Lower lobe of right lung (tissue), 2 donors: ENCODE measurements around the gene LRRC3C. TPM values are rescaled to one million over a fixed set of nuclear protein-coding genes. Genes with fewer than 3 reads are reported as not detected.

Source experiments
- ATAC-seq, 2 donors: fragments of 200-7000 bp; cut with Tn5 transposase; one replicate each; pipeline ENCODE4 v1.9.1; 2020 to 2022; ENCODE audit warnings: mild to moderate bottlenecking in 2 of 2, moderate library complexity in 2 of 2
- DNase-seq: peaks from one replicate; pipeline ENCODE4 v3.0.0-alpha.2; 2020
- H3K27ac ChIP-seq: fragments of 200-600 bp; one replicate; pipeline ENCODE4 v1.8.0; 2022
- H3K27me3 ChIP-seq: fragments of 200-600 bp; one replicate; pipeline ENCODE4 v1.8.0; 2022; ENCODE audit warnings: low read depth
- H3K36me3 ChIP-seq: fragments of 200-600 bp; one replicate; pipeline ENCODE4 v1.8.0; 2022; ENCODE audit warnings: mild to moderate bottlenecking
- H3K4me1 ChIP-seq: fragments of 200-600 bp; one replicate; pipeline ENCODE4 v1.8.0; 2022
- H3K4me3 ChIP-seq: fragments of 200-600 bp; one replicate; pipeline ENCODE4 v1.8.0; 2022; ENCODE audit warnings: mild to moderate bottlenecking
- H3K9me3 ChIP-seq: fragments of 200-600 bp; one replicate; pipeline ENCODE4 v1.8.0; 2022
- intact Hi-C: fragments of 100-400 bp; cut with DNase I; formaldehyde crosslinking; loops from one replicate; pipeline ENCODE4 v1.11.0; 2022
- total RNA-seq: library from RNA; stranded (reverse); fragmentation: NEBNext Ultra II Directional; extraction: Animal tissue kit (Norgen Biotek cat#: 25700); gene quantifications from one replicate; pipeline ENCODE4 v1.2.1, GENCODE V29; 2021
- TF ChIP-seq, protein P1 (sequence below): fragments of 200-600 bp; IDR thresholded peaks from one replicate; pipeline ENCODE4 v1.8.0; 2022; ENCODE audit warnings: antibody characterized with exemption, mild to moderate bottlenecking
- donor health status: DM: no; HTN: yes; CAD: no; lungs with severe emphysema.

LRRC3C gene
- total RNA-seq, 1 donor from 2014 or later: not detected

DNA sequence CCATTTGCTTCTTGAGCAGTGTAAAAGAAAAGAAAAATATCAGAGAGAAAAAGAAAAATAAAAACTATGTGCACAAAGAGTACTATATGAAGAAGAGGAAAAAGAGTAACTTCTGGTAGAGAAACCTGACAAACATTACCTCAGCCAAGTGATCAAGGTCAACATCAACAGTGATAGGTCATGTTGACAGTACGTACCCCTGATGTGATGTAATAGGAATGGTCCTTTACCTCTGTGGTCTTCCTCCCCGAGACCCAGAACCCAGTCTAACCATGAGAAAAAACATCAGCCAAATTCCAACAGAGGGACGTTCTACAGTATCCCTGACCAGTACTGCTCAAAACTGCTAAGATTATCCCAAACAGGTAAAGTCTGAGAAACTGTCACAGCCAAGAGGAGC lies 13.5 kb upstream of the LRRC3C start:
- TF ChIP-seq, protein P1, sequence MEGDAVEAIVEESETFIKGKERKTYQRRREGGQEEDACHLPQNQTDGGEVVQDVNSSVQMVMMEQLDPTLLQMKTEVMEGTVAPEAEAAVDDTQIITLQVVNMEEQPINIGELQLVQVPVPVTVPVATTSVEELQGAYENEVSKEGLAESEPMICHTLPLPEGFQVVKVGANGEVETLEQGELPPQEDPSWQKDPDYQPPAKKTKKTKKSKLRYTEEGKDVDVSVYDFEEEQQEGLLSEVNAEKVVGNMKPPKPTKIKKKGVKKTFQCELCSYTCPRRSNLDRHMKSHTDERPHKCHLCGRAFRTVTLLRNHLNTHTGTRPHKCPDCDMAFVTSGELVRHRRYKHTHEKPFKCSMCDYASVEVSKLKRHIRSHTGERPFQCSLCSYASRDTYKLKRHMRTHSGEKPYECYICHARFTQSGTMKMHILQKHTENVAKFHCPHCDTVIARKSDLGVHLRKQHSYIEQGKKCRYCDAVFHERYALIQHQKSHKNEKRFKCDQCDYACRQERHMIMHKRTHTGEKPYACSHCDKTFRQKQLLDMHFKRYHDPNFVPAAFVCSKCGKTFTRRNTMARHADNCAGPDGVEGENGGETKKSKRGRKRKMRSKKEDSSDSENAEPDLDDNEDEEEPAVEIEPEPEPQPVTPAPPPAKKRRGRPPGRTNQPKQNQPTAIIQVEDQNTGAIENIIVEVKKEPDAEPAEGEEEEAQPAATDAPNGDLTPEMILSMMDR: no peak
- ATAC-seq (no peak), DNase-seq (no peak)
- H3K27ac ChIP-seq: no peak overlapping the region
- H3K36me3 ChIP-seq: peaks cover 11% of the 10 kb centered on the region
- no peaks in the 10 kb centered on the region for H3K9me3 ChIP-seq
- H3K27me3 ChIP-seq: no peaks in the 10 kb centered on the region
- intact Hi-C loops: no loop called here
- H3K4me3 ChIP-seq: no peak overlapping the region
- H3K4me1 ChIP-seq: no peaks in the 10 kb centered on the region

DNA sequence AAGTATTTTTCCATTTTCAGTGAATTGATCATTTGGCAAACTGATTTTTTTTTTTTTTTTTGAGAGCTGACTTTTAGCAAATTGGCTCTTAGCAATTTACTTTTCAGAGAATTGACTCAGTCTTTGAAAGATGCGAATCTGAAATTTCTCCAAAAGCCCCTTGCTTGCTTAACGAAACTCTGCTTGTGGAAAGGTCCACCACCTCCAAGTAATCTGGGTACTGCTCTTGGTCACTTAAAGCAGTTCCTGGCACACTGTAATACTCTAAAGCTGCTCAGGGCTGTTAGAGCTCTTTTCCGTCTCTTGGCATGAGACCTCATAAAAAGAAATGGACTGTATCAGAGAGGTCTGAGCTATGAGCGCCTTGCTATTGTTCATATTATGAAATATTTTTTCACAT lies 12.0 kb upstream of the LRRC3C start:
- Histone ChIP-seq H3K4me1 (no peaks in the 10 kb centered on the region), H3K4me3 (no peak overlapping the region), H3K27ac (no peak overlapping the region), H3K9me3 (no peaks in the 10 kb centered on the region), H3K27me3 (no peaks in the 10 kb centered on the region), H3K36me3 (peaks cover 18% of the 10 kb centered on the region)
- TF ChIP-seq, protein P1: no peak
- no peak for ATAC-seq
- intact Hi-C loops: no loop called here
- no peak for DNase-seq

DNA sequence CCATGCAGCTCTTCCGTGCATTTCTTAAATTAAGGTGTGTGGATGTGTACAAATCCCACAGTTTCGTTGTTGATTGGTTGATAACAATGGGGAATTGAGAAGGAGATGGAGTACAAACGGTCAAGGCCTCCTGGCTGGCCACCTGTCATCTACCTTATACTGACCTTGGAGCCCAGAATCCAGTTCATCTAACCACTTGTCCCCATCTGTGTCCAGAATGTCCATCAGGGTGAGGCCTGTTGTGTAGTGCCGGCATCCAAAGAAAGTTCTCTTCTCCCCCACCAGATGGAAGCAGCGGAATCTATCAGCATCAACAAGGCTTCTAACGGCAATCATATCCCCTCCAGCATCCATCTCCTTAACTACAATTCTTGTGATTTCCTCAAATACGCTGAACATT lies 10.6 kb upstream of the LRRC3C start:
- TF ChIP-seq, protein P1: no peak
- Histone ChIP-seq H3K27me3 (no peaks in the 10 kb centered on the region), H3K9me3 (no peaks in the 10 kb centered on the region), H3K36me3 (peaks cover 27% of the 10 kb centered on the region), H3K4me1 (no peaks in the 10 kb centered on the region), H3K4me3 (no peak overlapping the region), H3K27ac (no peak overlapping the region)
- intact Hi-C loops: no loop called here
- DNase-seq (no peak), ATAC-seq (no peak)

DNA sequence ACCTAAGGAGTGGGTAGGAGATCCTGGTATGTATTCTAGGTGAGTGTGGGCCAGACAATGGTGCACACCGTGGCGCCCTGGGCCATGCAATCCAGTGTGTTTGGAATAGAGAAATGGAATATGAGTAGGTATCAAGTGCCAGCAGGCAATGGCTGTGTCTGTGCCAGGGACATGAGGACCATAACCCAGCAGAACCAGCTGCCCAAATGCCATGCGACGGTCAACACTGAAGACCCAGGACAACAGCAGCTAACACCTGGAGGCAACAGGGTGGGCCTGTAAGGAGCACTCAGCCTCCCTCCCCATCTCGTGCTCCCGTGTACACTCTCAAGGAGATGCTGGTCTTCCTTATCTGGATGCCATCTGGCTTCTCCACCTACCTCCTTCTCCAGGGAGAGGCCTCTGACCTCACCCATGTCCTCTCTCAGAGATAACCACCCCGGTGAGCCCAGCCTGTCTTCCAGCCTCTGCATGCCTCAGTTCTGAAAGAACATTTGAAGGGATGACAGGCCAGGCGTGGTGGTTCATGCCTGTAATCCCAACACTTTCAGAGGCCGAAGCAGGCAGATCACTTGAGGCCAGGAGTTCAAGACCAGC lies 8.3 kb upstream of the LRRC3C start:
- no peak for ATAC-seq
- peaks cover 50% of the 10 kb centered on the region for H3K36me3 ChIP-seq
- peaks cover 4% of the 10 kb centered on the region for H3K4me1 ChIP-seq
- no peaks in the 10 kb centered on the region for H3K9me3 ChIP-seq
- no peak for DNase-seq
- TF ChIP-seq, protein P1: no peak
- H3K4me3 ChIP-seq: no peak overlapping the region
- no peak overlapping the region for H3K27ac ChIP-seq
- intact Hi-C loops: no loop called here
- no peaks in the 10 kb centered on the region for H3K27me3 ChIP-seq

DNA sequence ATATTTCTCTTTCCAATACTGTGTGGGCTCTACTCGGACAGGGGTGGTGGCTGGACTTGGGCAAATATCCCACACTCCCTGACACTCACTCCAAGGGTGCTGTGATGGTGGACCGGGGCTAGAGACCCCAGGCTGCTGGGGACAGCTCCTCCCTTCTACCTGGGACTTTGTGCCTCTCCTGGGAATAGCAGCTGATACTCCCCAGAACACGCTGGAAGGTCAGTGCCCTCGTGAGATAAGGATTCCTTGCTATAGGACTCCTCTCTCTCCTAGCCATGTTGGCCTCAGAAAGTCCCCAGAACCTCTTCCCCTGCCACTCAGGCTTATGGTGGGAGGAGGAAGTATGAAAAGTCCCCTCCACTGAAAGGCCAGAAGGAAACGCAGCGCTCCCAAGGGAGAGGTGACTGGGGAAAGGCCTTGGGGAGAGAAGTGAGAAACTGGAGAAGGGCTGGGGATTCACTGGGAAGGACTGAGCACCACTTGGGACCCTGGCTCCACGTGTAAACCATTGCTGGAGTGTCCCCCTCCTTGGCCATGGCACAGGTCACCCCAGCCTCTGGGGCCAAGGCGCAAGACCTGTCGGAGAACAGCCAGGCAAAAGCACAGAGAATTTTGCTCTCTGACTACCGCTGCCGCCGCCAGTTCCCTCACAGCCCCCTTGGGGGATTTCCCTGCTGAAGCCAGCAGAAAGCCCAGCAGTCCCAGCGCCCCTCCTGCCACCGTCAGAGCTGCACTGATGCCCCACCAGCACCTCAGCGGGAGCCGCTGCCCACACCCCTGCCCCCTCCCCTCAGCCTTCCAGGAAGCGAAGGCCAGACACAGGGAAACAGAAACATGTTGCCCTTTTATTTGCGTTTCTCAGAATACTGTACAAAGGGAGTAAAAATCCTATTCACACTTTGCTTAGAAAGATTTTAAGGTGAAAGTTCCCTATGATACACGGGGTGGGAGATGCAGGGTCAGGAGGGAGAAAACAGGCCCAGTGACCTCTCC lies 7.0 kb upstream of the LRRC3C start:
- ATAC-seq: no peak
- DNase-seq: no peak
- TF ChIP-seq, protein P1: no peak
- Histone ChIP-seq H3K4me3 (no peak overlapping the region), H3K27me3 (no peaks in the 10 kb centered on the region), H3K9me3 (no peaks in the 10 kb centered on the region), H3K27ac (no peak overlapping the region), H3K36me3 (peaks cover 50% of the 10 kb centered on the region), H3K4me1 (peaks cover 18% of the 10 kb centered on the region)
- intact Hi-C loops: no loop called here
